GM19397 (cell line): Measurements from ENCODE around the gene ACKR2.

Source experiments
- ATAC-seq: cut with Tn5 transposase; IDR thresholded peaks from one replicate; pipeline ENCODE4 v1.9.1; 2021; ENCODE audit warnings: mild to moderate bottlenecking, moderate library complexity; ENCODE audit not compliant: unreplicated experiment

Gene ACKR2, protein sequence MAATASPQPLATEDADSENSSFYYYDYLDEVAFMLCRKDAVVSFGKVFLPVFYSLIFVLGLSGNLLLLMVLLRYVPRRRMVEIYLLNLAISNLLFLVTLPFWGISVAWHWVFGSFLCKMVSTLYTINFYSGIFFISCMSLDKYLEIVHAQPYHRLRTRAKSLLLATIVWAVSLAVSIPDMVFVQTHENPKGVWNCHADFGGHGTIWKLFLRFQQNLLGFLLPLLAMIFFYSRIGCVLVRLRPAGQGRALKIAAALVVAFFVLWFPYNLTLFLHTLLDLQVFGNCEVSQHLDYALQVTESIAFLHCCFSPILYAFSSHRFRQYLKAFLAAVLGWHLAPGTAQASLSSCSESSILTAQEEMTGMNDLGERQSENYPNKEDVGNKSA

DNA sequence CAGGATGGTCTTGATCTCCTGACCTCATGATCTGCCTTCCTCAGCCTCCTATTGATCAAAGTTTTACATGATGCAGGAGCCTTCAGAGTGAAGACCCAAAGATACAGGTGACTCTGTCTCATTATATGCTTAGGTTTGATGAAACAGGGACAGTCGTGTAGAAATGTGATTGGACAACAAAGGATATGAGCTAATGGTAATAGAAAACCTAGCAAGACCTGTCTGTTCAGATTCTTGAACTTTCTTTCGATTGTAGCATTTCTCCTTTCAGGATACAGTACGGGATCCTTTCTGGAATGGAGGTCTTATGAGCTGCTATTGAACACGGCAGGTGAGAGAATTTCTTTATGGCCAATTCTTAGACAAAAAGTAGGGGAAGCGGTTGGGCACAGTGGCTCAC lies at the start of gene ACKR2:
Gene ACKR2, plus strand, starts transcription at position 244 of the 400 bp plus-strand sequence. CDS start 55,058 bp downstream, outside the sequence.
- ATAC-seq: no peak

DNA sequence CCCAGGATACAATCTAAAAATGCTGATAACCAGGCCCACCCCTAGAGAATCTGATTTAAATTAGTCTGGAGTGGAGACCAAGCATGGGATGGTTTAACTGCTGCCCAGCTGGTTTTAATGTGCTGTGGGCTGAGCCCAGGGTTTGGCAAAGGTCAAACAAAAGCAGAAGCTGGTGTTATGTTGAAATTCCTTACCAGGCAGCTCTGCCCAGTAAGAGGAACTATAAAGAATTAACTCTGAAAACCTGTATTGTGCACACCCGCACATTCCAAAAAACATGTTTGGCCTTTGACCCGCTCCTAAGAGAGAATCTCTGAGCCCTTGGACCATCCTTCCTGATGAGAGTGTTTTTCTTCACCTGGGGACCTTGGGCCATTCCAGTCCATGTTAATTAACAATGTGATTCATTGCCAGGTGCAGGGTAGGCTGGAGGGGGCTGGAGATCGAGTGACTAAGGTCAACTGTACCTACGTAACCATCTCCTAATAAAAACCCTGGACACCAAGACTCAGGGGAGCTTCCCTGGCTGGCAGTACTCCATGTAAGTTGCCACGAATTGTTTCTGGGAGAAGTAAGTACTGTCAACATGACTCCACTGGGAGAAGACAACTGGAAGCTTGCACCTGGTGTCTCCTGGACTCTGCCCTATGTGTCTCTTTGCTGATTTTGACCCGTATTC lies 47.1 kb upstream of the ACKR2 start:
- ATAC-seq: no peak

DNA sequence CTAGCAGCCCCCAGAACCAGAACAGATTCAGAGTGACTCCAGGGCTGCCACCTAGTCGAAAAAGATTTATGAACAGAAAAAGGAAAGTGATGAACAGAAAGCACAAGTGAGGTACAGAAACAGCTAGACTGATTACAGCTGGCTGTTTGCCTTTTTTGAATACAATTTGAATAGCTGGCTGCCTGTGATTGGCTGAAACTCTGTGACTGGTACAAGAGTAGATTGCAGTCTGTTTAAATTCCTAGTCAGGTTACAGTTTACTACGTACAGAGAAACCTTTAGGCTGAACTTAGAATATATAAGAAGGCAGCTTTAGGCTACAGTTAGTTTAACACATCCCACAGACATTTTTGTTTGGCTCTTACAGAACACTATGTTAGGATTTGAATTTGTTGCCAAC lies 46.2 kb upstream of the ACKR2 start:
- no peak for ATAC-seq

DNA sequence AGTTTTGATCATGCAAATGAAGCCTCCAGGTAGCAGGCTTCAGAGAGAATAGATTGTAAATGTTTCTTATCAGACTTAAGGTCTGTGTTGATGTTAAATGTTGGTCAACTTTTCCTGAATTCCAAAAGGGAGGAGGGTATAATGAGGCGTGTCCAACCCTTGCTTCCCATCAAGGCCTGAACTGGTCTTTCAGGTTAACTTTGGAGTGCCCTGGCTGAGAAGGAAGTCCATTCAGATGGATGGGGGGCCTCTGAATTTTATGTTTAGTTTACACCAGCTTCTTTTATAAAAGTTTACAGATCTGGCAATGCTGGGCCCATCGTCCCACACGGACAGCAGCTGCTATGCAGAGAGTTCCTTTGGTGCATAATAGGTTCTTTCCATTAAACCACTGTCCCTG lies 45.1 kb upstream of the ACKR2 start:
- no peak for ATAC-seq

DNA sequence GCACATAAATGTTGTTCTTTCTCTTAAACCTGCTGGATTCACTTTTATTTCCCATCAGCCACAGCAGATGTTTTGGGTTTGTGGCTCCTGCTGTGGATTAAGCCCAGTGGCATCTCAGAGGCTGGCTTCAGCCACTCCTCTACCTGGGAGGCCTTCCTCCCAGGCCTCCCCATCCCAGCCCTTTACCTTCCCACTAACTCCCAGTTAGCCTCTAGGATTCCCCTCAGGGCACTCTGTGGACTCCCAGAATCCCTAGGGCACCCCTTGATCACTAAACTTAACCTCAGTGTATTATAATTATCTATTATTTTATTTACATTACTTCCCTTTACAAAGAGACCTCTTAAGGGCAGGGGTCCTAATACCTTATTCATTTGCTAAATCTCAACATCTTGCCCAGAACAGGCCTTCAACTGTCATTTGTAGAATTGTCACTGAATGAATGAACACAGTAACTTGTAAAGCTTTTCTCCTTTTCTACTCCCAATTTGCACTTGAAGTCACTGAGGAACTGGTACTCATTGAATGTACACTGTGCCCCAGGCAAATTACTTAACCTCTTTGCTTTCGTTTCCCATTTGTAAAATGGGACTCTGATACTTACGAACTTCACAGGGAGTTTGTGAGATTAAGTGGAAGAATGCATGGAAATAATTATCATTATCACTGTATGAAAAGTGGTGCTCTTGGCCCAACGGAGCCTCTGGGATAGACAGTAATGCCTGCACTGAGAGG lies 44.5 kb upstream of the ACKR2 start:
- no peak for ATAC-seq

DNA sequence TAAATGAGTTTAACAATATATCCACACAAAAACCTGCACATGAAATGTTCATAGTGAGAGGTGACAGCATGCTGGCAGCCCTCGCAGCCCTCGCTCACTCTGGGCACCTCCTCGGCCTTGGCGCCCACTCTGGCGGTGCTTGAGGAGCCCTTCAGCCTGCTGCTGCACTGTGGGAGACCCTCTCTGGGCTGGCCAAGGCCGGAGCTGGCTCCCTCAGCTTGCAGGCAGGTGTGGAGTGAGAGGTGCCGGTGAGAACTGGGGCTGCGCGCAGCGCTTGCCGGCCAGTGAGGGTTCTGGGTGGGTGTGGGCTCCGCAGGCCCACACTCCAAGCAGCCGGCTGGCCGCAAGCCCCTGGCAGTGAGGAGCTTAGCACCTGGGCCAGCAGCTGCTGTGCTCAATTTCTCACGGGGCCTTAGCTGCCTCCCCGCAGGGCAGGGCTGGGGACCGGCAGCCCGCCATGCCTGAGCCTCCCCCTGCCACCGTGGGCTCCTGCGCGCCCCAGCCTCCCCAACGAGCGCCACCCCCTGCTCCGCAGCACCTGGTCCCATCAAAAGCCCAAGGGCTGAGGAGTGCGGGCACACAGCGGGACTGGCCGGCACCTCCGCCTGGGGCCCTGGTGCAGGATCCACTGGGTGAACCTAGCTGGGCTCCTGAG lies 39.6 kb upstream of the ACKR2 start:
- no peak for ATAC-seq

DNA sequence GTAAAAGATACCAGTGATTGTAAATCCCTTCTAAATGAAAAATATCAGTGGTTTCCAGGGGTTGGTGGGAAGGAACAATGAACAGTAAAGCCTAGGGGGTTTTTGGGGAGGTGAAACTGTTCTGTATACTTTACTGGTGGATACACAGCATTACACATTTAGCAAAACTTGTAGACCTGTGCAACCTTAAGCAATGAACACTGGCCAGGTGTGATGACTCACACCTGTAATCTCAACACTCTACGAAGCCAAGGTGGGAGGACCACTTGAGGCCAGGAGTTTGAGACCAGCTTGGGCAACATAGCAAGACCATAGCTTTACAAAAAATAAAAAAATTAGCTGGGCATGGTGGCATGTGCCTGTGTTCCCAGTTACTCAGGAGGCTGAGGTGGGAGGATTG lies 38.0 kb upstream of the ACKR2 start:
- no peak for ATAC-seq

DNA sequence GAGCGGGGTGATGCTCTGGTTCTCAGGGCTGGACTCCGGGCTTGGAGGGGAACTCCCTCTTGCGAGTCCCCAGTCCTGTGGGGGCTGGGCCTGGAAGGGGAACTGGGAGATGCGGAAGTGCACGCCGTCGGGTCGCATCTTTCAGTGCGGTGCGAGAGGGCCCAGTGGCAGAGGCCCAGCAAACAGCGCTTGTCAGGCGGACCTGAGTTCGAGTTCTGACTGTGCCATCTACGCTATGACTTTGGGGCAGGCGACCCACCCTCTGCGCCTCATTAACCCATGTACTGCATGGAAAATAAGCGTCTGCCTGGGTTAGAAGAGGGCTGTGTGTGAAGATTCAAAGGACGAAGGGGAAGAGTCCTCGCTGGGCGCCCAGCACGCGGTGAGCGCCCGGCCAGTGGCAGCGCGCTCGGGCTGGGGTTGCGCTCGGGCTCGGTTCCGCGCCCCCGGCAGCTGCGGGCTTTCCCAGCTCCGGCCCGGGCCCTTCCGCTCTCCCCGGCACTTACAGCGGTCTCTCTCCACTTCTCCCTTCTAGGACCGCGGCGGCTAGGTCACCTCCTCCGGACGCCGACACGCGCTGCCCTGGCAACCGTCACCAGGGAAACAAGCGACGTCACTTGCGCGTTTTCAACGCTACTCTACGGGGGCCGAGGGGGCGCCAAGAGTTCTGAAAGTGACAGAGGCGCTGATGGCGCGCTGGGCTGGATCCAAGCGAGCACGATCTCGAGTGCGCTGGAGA lies 36.4 kb upstream of the ACKR2 start, which contains the start of gene CCDC13:
Gene CCDC13, minus strand, starts transcription at position 584 of the 739 bp plus-strand sequence. CDS start 14,908 bp downstream, outside the sequence.
- ATAC-seq: peak; percentile 99

DNA sequence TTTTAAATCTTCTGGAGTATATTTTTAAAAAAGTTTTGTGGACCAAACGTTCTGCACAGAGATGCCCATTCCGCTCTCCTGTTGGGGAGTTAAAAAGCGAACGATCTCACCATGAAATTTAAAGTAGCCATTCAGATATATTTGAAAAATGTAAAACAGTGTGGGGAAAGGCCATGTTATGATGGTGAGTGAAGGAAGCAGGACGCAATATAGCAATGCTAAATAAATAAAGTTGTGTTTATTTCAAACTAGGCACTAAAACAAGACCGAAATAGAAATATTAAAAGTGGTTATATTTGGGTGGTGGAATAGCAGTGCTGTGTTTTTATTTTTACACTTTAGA lies 35.9 kb upstream of the ACKR2 start:
- ATAC-seq: peak; percentile 12

DNA sequence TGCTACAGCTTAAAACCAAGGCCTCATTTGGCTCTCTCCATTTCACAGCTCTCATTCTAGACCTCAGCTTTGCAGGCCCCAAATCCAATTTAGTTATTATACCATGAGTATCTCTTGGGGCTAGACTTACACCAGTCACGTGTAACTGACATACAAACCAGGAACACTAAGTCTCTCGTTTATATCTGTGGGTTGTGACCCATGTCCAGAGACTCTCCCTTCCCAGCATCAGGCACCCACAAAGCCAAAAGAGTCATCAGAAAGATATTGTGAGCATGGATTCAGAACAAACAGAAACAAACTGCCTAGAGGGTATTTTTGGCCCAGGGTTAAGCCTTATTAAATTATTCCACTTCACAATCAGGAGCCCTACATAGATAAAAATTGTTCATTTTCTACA lies 30.6 kb upstream of the ACKR2 start:
- ATAC-seq: no peak

DNA sequence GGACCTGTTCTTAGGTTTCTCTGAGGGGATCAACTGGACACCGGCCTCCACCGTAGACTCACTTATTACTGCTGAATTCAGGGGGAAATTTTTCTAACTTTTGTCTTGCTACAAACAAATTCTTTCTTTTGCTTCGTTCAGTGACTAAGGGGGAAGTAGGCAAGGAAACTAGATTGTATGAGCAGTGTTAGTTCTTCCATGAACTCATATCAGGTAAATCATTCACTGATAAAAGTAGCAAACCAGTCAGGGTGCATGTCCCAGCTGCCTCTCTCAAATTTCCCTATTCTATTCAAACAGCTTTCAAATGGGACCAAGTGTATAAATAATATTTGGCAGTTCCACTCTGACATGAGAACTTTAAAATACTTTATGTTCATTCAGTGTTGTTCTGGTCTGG lies 28.8 kb upstream of the ACKR2 start:
- ATAC-seq: no peak

DNA sequence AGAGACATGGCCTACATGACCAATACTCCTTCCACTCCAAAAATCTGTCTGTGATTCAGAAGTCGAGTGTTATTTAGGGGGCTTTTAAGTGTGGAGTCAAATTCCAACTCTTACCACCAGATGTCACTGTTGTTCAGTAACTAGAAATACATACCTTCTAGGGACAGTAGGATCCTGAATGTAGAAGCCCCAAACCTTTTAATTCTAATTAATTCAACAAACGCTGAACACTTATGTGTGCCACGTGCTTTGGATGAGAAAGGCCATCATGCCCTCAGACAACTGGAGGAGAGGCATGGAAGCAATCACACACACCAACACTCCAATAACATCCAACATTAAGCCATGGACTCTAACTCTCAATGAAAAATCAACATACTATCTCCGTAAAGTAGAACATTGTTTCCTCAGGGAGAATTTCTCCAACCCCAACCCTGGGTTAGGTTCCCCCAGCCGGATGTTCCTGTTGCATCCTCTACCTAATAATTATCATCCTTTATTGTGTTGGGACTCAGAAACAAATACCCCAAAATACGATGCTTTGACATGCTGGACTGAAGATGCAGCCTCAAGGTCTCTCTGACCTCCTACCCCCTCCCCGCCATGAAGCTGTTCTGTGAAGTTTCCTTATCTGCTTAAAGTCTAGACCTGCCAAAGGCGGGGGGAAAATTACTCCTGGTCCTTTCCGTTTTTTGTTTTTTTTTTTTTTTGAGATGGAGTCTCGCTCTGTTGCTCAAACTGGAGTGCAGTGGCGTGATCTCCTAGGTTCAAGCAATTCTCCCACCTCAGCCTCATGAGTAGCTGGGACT lies 28.1 kb upstream of the ACKR2 start:
- ATAC-seq: no peak

DNA sequence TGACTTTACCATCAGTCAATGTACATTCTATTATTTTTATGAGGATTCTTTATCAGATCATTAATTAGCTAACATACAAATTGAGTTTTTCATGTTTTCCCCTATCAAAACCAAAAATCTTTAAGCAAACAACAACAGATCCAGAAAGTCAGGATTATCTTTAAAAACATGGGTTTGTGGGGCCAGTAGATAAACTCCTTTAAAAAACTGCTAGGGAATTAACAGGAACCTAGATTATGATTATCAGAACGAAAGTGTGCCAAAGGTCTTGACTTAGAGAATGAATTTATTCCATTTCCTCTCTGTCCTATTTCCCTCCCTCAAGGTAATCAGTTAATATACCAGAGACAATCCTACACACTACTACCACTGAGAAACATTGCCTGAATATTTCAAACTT lies 23.0 kb upstream of the ACKR2 start:
- no peak for ATAC-seq

DNA sequence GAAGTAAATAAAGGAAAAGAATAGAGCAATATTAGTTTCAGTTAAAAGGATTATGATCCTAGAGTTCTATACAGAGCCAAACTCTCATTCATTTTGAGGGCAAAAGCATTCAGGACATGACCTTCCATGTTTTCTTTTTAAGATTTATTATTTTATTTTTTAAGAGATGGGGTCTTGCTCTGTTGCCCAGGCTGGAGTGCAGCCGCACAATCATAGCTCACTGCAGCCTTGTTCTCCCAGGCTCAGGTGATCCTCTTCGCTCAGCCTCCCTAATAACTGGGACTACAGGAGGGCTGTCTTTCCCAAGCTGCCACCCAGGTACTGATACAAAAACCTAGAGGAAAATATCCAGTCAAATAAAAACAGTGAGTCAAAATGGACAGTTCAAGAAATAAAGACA lies 22.6 kb upstream of the ACKR2 start:
- no peak for ATAC-seq

DNA sequence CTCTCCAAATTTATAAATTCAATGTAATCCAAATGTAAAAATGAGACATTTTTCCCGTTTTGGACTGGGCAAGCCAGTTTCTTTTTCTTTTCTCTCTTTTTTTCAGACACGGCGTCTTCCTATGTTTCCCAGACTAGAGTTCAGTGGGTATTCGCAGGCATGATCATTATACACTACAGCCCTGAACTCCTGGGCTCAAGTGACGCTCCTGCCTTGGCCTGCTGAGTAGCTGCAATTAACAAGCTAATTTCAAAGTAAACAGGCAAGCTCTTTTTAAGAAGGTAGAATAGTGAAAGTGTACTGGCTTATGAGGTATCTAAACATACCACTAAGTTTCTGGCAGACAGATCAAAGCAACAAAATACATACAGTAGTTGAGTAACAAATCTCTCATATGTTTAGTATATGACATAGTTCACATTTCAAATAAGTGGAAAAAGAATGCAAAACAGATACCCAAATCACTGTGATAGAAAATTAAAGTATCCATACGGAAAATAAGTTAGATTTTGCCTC lies 18.5 kb upstream of the ACKR2 start:
- no peak for ATAC-seq

DNA sequence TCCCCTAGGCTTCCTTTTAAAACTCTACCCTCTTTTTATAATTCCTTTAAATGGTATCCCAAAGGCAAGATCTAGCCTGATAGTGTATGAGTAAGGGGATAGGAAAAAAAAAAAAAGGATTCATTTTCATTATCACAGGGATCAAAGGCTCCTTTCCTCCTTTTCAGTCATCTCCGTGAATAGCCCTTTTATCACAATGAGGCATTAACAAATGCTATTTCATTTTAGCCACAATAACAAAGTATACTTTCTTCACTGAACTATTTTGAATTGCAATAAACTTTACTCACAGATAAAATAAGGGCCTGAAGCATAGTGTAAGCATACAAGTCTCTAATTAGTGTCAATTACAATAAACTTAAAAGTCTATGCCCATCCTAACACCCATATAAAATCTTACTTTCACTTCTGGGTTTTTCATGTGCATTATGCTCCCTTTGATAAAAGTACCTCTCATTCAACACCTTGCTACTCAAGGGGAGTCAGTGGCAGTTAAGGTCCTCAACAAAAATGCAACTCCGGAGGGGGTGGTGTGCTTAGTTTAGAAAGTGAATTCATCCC lies 13.5 kb upstream of the ACKR2 start:
- ATAC-seq: no peak

DNA sequence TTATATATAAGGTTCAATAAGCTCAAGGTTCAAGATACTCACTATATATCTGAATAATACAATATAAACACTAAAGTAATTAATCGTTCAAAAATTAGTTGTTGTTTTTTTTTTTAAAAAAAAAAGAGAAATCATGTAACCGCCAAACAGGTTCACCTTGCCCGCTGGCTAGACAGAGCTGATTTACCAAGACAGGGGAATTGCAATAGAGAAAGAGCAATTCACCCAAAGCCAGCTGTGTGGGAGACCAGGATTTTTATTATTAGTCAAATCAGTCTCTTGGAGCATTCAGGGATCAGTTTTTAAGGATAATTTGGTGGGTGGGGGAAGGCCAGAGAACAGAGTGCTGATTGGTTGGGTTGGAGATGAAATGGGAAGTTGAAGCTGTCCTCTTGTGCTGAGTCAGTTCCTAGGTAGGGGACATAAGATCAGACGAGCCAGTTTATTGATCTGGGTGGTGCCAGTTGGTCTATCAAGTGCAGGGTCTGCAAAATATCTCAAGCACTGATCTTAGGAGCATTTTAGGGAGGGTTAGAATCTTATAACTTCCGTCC lies 12.8 kb upstream of the ACKR2 start:
- no peak for ATAC-seq

DNA sequence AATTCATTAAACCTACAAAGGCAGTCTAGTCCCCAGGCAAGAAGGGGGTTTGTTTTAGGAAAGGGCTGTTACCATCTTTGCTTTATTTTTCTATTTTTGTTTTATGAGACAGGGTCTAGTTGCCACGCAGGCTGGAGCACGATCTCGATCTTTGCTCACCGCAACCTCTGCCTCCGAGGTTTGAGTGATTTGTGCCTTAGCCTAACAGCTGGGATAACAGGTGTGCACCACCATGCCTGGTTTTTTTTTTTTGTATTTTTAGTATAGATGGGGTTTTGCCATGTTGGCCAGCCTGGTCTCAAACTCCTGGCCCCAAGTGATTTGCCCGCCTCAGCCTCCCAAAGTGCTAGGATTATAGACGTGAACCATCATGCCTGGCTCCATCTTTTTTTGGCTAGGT lies 9.9 kb upstream of the ACKR2 start:
- no peak for ATAC-seq

DNA sequence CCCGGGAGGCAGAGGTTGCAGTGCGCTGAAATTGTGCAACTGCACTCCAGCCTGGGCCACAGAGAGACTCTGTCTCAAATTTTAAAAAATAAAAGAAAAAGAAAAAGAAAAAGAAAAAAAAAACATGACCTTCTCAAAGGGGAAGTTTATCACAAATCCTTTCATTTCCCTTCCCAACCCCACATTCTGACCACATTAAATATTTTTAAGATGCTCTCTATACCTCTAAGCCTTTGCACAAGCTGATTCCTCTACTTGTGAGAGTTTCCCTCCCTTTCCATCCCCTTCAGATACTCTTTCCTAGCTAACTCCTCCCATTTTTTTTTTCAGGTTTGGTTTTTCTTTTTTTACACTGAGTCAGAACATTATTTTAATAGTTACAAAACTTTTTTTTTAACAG lies 9.0 kb upstream of the ACKR2 start:
- no peak for ATAC-seq
